Measurements from ENCODE around the gene TMX1.

DNA sequence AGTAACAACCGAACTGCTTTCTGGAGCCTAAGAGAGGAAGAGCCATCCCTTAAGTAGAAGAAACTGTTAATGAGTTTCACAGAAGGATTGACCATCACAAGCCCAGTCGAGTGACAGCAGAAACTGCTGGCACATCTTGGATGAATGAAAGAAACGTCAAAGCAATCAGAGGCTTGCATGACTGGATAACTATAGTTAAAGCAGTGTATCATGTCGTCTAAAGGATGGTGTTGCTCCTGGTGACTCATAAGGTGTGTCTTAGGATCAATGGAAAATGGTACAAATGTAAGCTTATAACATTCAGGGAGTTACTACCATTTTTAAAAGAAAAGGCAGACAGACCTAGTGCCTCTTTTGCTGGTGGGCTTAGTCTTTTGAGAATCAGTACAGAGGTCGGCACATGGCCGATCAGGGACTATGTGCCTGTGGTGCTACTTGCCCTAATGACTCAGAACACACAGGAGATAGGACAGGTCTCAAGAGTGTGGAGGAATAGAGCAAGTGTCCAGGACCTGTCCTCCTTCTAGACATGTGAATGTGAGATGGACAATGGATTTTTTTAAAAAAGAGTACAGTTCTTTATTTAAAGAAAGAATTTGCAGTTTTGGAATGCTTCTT lies 55.7 kb downstream of the TMX1 start:
- TF ChIP-seq, protein P1, sequence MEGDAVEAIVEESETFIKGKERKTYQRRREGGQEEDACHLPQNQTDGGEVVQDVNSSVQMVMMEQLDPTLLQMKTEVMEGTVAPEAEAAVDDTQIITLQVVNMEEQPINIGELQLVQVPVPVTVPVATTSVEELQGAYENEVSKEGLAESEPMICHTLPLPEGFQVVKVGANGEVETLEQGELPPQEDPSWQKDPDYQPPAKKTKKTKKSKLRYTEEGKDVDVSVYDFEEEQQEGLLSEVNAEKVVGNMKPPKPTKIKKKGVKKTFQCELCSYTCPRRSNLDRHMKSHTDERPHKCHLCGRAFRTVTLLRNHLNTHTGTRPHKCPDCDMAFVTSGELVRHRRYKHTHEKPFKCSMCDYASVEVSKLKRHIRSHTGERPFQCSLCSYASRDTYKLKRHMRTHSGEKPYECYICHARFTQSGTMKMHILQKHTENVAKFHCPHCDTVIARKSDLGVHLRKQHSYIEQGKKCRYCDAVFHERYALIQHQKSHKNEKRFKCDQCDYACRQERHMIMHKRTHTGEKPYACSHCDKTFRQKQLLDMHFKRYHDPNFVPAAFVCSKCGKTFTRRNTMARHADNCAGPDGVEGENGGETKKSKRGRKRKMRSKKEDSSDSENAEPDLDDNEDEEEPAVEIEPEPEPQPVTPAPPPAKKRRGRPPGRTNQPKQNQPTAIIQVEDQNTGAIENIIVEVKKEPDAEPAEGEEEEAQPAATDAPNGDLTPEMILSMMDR (IDR thresholded peaks at IDR 0.05) = no peak
- no peak for TF ChIP-seq POLR2A (IDR thresholded peaks at IDR 0.05)
- TF ChIP-seq POLR2AphosphoS5 (IDR thresholded peaks at IDR 0.05) = no peak
